Epithelial cell of prostate (primary cell): ENCODE results near the gene MPV17L.
"Not testable (repeated sequence)": the region's sequence is repeated elsewhere in the genome, so short reads cannot be mapped to it uniquely, and the experiment has no call there.

Experiments used
- DNase-seq: peaks from one replicate; pipeline ENCODE4 v3.0.0-alpha.2; 2011; ENCODE audit warnings: low read depth, low spot score
- H3K27ac ChIP-seq: fragments of 450-650 bp; 2 replicates; pipeline ENCODE4 v1.5.1; 2017; ENCODE audit warnings: mild to moderate bottlenecking

Gene MPV17L

GRCh38 chr16:15395631-15396508, at the start of gene MPV17L:
Gene MPV17L, plus strand, starts transcription at chr16:15395754. Its CDS starts 144 bp downstream, at chr16:15395898.
- DNase-seq, H3K27ac ChIP-seq: not testable (repeated sequence)

- H3K27ac ChIP-seq, result not testable (repeated sequence)
Observed at GRCh38 chr16:15348721-15349120, 46.8 kb upstream of the MPV17L start.

GRCh38 chr16:15351251-15351650, 44.3 kb upstream of the MPV17L start:
- not testable (repeated sequence) for DNase-seq, H3K27ac ChIP-seq

More at GRCh38 chr16:15348721-15349120, 46.8 kb upstream of the MPV17L start:
- not testable (repeated sequence) for DNase-seq

GRCh38 chr16:15351745-15352144, 43.8 kb upstream of the MPV17L start:
- not testable (repeated sequence) for DNase-seq, H3K27ac ChIP-seq

GRCh38 chr16:15352852-15353251, 42.7 kb upstream of the MPV17L start:
- DNase-seq, H3K27ac ChIP-seq: not testable (repeated sequence)

- H3K27ac ChIP-seq, DNase-seq: not testable (repeated sequence)
Observed at GRCh38 chr16:15354846-15355245, 40.7 kb upstream of the MPV17L start.

- not testable (repeated sequence) for H3K27ac ChIP-seq, DNase-seq
Observed at GRCh38 chr16:15357495-15357894, 38.1 kb upstream of the MPV17L start.

- H3K27ac ChIP-seq, DNase-seq: not testable (repeated sequence)
Observed at GRCh38 chr16:15378194-15378593, 17.4 kb upstream of the MPV17L start, which contains the start of gene NPIPA5. Gene NPIPA5, minus strand, starts transcription at chr16:15378294. Its CDS starts 0 bp downstream, at chr16:15378294.

GRCh38 chr16:15382810-15383209, 12.7 kb upstream of the MPV17L start:
- H3K27ac ChIP-seq, result peak overlapping the region; percentile 59
- DNase-seq, result not testable (repeated sequence)

- not testable (repeated sequence) for DNase-seq
Observed at GRCh38 chr16:15388060-15388459, 7.5 kb upstream of the MPV17L start.

GRCh38 chr16:15389916-15390315, 5.6 kb upstream of the MPV17L start:
- not testable (repeated sequence) for H3K27ac ChIP-seq, DNase-seq

More at GRCh38 chr16:15388060-15388459, 7.5 kb upstream of the MPV17L start:
- not testable (repeated sequence) for H3K27ac ChIP-seq

- DNase-seq, H3K27ac ChIP-seq: not testable (repeated sequence)
Observed at GRCh38 chr16:15393025-15393424, 2.5 kb upstream of the MPV17L start.

GRCh38 chr16:15396509-15396829, 915 bp downstream of the MPV17L start:
- not testable (repeated sequence) for H3K27ac ChIP-seq, DNase-seq

GRCh38 chr16:15396948-15397594, 1.5 kb downstream of the MPV17L start:
- DNase-seq, result no peak
- H3K27ac ChIP-seq, result no peak overlapping the region

- H3K27ac ChIP-seq, result no peak overlapping the region
- no peak for DNase-seq
Observed at GRCh38 chr16:15398618-15399316, 3.2 kb downstream of the MPV17L start.

GRCh38 chr16:15399317-15399716, 3.8 kb downstream of the MPV17L start:
- H3K27ac ChIP-seq, result no peak overlapping the region
- DNase-seq, result no peak

GRCh38 chr16:15400314-15400713, 4.8 kb downstream of the MPV17L start:
- not testable (repeated sequence) for DNase-seq, H3K27ac ChIP-seq

GRCh38 chr16:15401972-15402371, 6.4 kb downstream of the MPV17L start:
- DNase-seq, result no peak
- no peak overlapping the region for H3K27ac ChIP-seq

GRCh38 chr16:15403392-15403995, 7.9 kb downstream of the MPV17L start:
- H3K27ac ChIP-seq, result no peak overlapping the region
- peak; percentile 34 for DNase-seq

GRCh38 chr16:15404091-15404490, 8.5 kb downstream of the MPV17L start:
- H3K27ac ChIP-seq, DNase-seq: not testable (repeated sequence)
